ENCODE results near the gene KCTD19.
A peak's percentile ranks its signal among the peaks of the same experiment; 100 is the strongest.

The KCTD19 gene

GRCh38 chr16:67317853-67318252 is 8.7 kb downstream of the KCTD19 start:
- Histone ChIP-seq H3K27ac (ENCODE audit: low read length) (no peak overlapping the region), H3K9me3 (ENCODE audit: control insufficient read depth in 1 of 2, low read length in 2 of 2) (no peaks in the 10 kb centered on the region), H3K4me1 (ENCODE audit: control insufficient read depth in 1 of 2, insufficient read depth in 2 of 2, low read length in 2 of 2) (no peaks in the 10 kb centered on the region), H3K36me3 (ENCODE audit: control insufficient read depth in 1 of 2, insufficient read depth in 2 of 2, low read length in 2 of 2) (no peaks in the 10 kb centered on the region), H3K27me3 (ENCODE audit: low read depth, low read length) (peaks cover 4% of the 10 kb centered on the region), H3K4me3 (ENCODE audit: low read depth in 1 of 2, low read length in 2 of 2) (no peak overlapping the region)

- no peaks in the 10 kb centered on the region for H3K9me3 ChIP-seq (ENCODE audit: control insufficient read depth in 1 of 2, low read length in 2 of 2)
- peak overlapping the region; percentile 10 for H3K27ac ChIP-seq (ENCODE audit: low read length)
- no peak overlapping the region for H3K4me3 ChIP-seq (ENCODE audit: low read depth in 1 of 2, low read length in 2 of 2)
- peaks cover 0 to 4% of the 10 kb centered on the region in 2 donors for H3K4me1 ChIP-seq (ENCODE audit: control insufficient read depth in 1 of 2, insufficient read depth in 2 of 2, low read length in 2 of 2)
- no peaks in the 10 kb centered on the region for H3K36me3 ChIP-seq (ENCODE audit: control insufficient read depth in 1 of 2, insufficient read depth in 2 of 2, low read length in 2 of 2)
- H3K27me3 ChIP-seq (ENCODE audit: low read depth, low read length) = no peaks in the 10 kb centered on the region
These were observed 13.8 kb downstream of the KCTD19 start for GRCh38 chr16:67312719-67313118.

GRCh38 chr16:67311607-67312488 is 14.7 kb downstream of the KCTD19 start:
- H3K27me3 ChIP-seq (ENCODE audit: low read depth, low read length) = no peaks in the 10 kb centered on the region
- H3K27ac ChIP-seq (ENCODE audit: low read length) = peak overlapping the region; percentile 10
- no peak overlapping the region for H3K4me3 ChIP-seq (ENCODE audit: low read depth in 1 of 2, low read length in 2 of 2)
- no peaks in the 10 kb centered on the region for H3K36me3 ChIP-seq (ENCODE audit: control insufficient read depth in 1 of 2, insufficient read depth in 2 of 2, low read length in 2 of 2)
- peaks cover 0 to 4% of the 10 kb centered on the region in 2 donors for H3K4me1 ChIP-seq (ENCODE audit: control insufficient read depth in 1 of 2, insufficient read depth in 2 of 2, low read length in 2 of 2)
- H3K9me3 ChIP-seq (ENCODE audit: control insufficient read depth in 1 of 2, low read length in 2 of 2) = no peaks in the 10 kb centered on the region

GRCh38 chr16:67310561-67310960 is 16.0 kb downstream of the KCTD19 start:
- no peak overlapping the region for H3K4me3 ChIP-seq (ENCODE audit: low read depth in 1 of 2, low read length in 2 of 2)
- H3K9me3 ChIP-seq (ENCODE audit: control insufficient read depth in 1 of 2, low read length in 2 of 2) = no peaks in the 10 kb centered on the region
- H3K36me3 ChIP-seq (ENCODE audit: control insufficient read depth in 1 of 2, insufficient read depth in 2 of 2, low read length in 2 of 2) = no peaks in the 10 kb centered on the region
- no peaks in the 10 kb centered on the region for H3K27me3 ChIP-seq (ENCODE audit: low read depth, low read length)
- H3K27ac ChIP-seq (ENCODE audit: low read length) = no peak overlapping the region
- H3K4me1 ChIP-seq (ENCODE audit: control insufficient read depth in 1 of 2, insufficient read depth in 2 of 2, low read length in 2 of 2) = peaks cover 0 to 4% of the 10 kb centered on the region in 2 donors

- H3K4me1 ChIP-seq (ENCODE audit: control insufficient read depth in 1 of 2, insufficient read depth in 2 of 2, low read length in 2 of 2) = no peaks in the 10 kb centered on the region
- no peaks in the 10 kb centered on the region for H3K27me3 ChIP-seq (ENCODE audit: low read depth, low read length)
- H3K9me3 ChIP-seq (ENCODE audit: control insufficient read depth in 1 of 2, low read length in 2 of 2) = no peaks in the 10 kb centered on the region
- no peak overlapping the region for H3K4me3 ChIP-seq (ENCODE audit: low read depth in 1 of 2, low read length in 2 of 2)
- H3K27ac ChIP-seq (ENCODE audit: low read length) = no peak overlapping the region
- no peaks in the 10 kb centered on the region for H3K36me3 ChIP-seq (ENCODE audit: control insufficient read depth in 1 of 2, insufficient read depth in 2 of 2, low read length in 2 of 2)
These were observed 21.1 kb downstream of the KCTD19 start for GRCh38 chr16:67305216-67306071.

GRCh38 chr16:67304020-67304419 is 22.5 kb downstream of the KCTD19 start:
- Histone ChIP-seq H3K27ac (ENCODE audit: low read length) (no peak overlapping the region), H3K4me1 (ENCODE audit: control insufficient read depth in 1 of 2, insufficient read depth in 2 of 2, low read length in 2 of 2) (no peaks in the 10 kb centered on the region), H3K36me3 (ENCODE audit: control insufficient read depth in 1 of 2, insufficient read depth in 2 of 2, low read length in 2 of 2) (no peaks in the 10 kb centered on the region), H3K27me3 (ENCODE audit: low read depth, low read length) (no peaks in the 10 kb centered on the region), H3K4me3 (ENCODE audit: low read depth in 1 of 2, low read length in 2 of 2) (no peak overlapping the region), H3K9me3 (ENCODE audit: control insufficient read depth in 1 of 2, low read length in 2 of 2) (no peaks in the 10 kb centered on the region)

GRCh38 chr16:67302970-67303369 is 23.6 kb downstream of the KCTD19 start:
- Histone ChIP-seq H3K9me3 (ENCODE audit: control insufficient read depth in 1 of 2, low read length in 2 of 2) (no peaks in the 10 kb centered on the region), H3K4me3 (ENCODE audit: low read depth in 1 of 2, low read length in 2 of 2) (no peak overlapping the region), H3K27me3 (ENCODE audit: low read depth, low read length) (no peaks in the 10 kb centered on the region), H3K4me1 (ENCODE audit: control insufficient read depth in 1 of 2, insufficient read depth in 2 of 2, low read length in 2 of 2) (no peaks in the 10 kb centered on the region), H3K27ac (ENCODE audit: low read length) (no peak overlapping the region), H3K36me3 (ENCODE audit: control insufficient read depth in 1 of 2, insufficient read depth in 2 of 2, low read length in 2 of 2) (no peaks in the 10 kb centered on the region)

GRCh38 chr16:67302076-67302475 is 24.5 kb downstream of the KCTD19 start:
- Histone ChIP-seq H3K36me3 (ENCODE audit: control insufficient read depth in 1 of 2, insufficient read depth in 2 of 2, low read length in 2 of 2) (no peaks in the 10 kb centered on the region), H3K4me1 (ENCODE audit: control insufficient read depth in 1 of 2, insufficient read depth in 2 of 2, low read length in 2 of 2) (no peaks in the 10 kb centered on the region), H3K9me3 (ENCODE audit: control insufficient read depth in 1 of 2, low read length in 2 of 2) (no peaks in the 10 kb centered on the region), H3K27ac (ENCODE audit: low read length) (no peak overlapping the region), H3K4me3 (ENCODE audit: low read depth in 1 of 2, low read length in 2 of 2) (no peak overlapping the region), H3K27me3 (ENCODE audit: low read depth, low read length) (no peaks in the 10 kb centered on the region)

- no peaks in the 10 kb centered on the region for H3K36me3 ChIP-seq (ENCODE audit: control insufficient read depth in 1 of 2, insufficient read depth in 2 of 2, low read length in 2 of 2)
- no peaks in the 10 kb centered on the region for H3K9me3 ChIP-seq (ENCODE audit: control insufficient read depth in 1 of 2, low read length in 2 of 2)
- no peak overlapping the region for H3K4me3 ChIP-seq (ENCODE audit: low read depth in 1 of 2, low read length in 2 of 2)
- no peak overlapping the region for H3K27ac ChIP-seq (ENCODE audit: low read length)
- H3K27me3 ChIP-seq (ENCODE audit: low read depth, low read length) = no peaks in the 10 kb centered on the region
- H3K4me1 ChIP-seq (ENCODE audit: control insufficient read depth in 1 of 2, insufficient read depth in 2 of 2, low read length in 2 of 2) = no peaks in the 10 kb centered on the region
These were observed 25.3 kb downstream of the KCTD19 start for GRCh38 chr16:67301080-67301782.

GRCh38 chr16:67299269-67299668 is 27.3 kb downstream of the KCTD19 start:
- Histone ChIP-seq H3K9me3 (ENCODE audit: control insufficient read depth in 1 of 2, low read length in 2 of 2) (no peaks in the 10 kb centered on the region), H3K27me3 (ENCODE audit: low read depth, low read length) (no peaks in the 10 kb centered on the region), H3K4me3 (ENCODE audit: low read depth in 1 of 2, low read length in 2 of 2) (no peak overlapping the region), H3K4me1 (ENCODE audit: control insufficient read depth in 1 of 2, insufficient read depth in 2 of 2, low read length in 2 of 2) (no peaks in the 10 kb centered on the region), H3K27ac (ENCODE audit: low read length) (no peak overlapping the region), H3K36me3 (ENCODE audit: control insufficient read depth in 1 of 2, insufficient read depth in 2 of 2, low read length in 2 of 2) (no peaks in the 10 kb centered on the region)

- Histone ChIP-seq H3K27me3 (ENCODE audit: low read depth, low read length) (no peaks in the 10 kb centered on the region), H3K9me3 (ENCODE audit: control insufficient read depth in 1 of 2, low read length in 2 of 2) (no peaks in the 10 kb centered on the region), H3K4me3 (ENCODE audit: low read depth in 1 of 2, low read length in 2 of 2) (no peak overlapping the region), H3K27ac (ENCODE audit: low read length) (no peak overlapping the region), H3K36me3 (ENCODE audit: control insufficient read depth in 1 of 2, insufficient read depth in 2 of 2, low read length in 2 of 2) (no peaks in the 10 kb centered on the region), H3K4me1 (ENCODE audit: control insufficient read depth in 1 of 2, insufficient read depth in 2 of 2, low read length in 2 of 2) (no peaks in the 10 kb centered on the region)
These were observed 28.3 kb downstream of the KCTD19 start for GRCh38 chr16:67298277-67298676.
